GM12864 (cell line): ENCODE measurements around the gene TNIP1.
A peak's percentile ranks its signal among the peaks of the same experiment; 100 is the strongest.

Experiments used
- DNase-seq: peaks from one replicate; pipeline ENCODE4 v3.0.0-alpha.2; 2011; ENCODE audit warnings: low read depth
- H3K4me3 ChIP-seq: 2 replicates; pipeline ENCODE4 v1.5.1; 2011; ENCODE audit warnings: mild to moderate bottlenecking, low read depth, low read length, control low read depth
- TF ChIP-seq, protein P1 (sequence below): IDR thresholded peaks from 2 replicates; pipeline ENCODE4 v1.5.1; 2011; ENCODE audit warnings: low read depth, mild to moderate bottlenecking, moderate library complexity, low read length, control low read depth, inconsistent platforms; ENCODE audit errors: missing control alignments

The TNIP1 gene

GRCh38 chr5:151060742-151061141, 20.1 kb downstream of the TNIP1 start:
- TF ChIP-seq, protein P1, sequence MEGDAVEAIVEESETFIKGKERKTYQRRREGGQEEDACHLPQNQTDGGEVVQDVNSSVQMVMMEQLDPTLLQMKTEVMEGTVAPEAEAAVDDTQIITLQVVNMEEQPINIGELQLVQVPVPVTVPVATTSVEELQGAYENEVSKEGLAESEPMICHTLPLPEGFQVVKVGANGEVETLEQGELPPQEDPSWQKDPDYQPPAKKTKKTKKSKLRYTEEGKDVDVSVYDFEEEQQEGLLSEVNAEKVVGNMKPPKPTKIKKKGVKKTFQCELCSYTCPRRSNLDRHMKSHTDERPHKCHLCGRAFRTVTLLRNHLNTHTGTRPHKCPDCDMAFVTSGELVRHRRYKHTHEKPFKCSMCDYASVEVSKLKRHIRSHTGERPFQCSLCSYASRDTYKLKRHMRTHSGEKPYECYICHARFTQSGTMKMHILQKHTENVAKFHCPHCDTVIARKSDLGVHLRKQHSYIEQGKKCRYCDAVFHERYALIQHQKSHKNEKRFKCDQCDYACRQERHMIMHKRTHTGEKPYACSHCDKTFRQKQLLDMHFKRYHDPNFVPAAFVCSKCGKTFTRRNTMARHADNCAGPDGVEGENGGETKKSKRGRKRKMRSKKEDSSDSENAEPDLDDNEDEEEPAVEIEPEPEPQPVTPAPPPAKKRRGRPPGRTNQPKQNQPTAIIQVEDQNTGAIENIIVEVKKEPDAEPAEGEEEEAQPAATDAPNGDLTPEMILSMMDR = no peak
- DNase-seq = no peak
- no peak overlapping the region for H3K4me3 ChIP-seq

- TF ChIP-seq, protein P1 = peak; percentile 4
- no peak for DNase-seq
- no peak overlapping the region for H3K4me3 ChIP-seq
These were observed 21.8 kb downstream of the TNIP1 start for GRCh38 chr5:151058891-151059489.

- TF ChIP-seq, protein P1 = peak; percentile 37
- DNase-seq = no peak
- no peak overlapping the region for H3K4me3 ChIP-seq
These were observed 22.5 kb downstream of the TNIP1 start for GRCh38 chr5:151058301-151058700.

DNA sequence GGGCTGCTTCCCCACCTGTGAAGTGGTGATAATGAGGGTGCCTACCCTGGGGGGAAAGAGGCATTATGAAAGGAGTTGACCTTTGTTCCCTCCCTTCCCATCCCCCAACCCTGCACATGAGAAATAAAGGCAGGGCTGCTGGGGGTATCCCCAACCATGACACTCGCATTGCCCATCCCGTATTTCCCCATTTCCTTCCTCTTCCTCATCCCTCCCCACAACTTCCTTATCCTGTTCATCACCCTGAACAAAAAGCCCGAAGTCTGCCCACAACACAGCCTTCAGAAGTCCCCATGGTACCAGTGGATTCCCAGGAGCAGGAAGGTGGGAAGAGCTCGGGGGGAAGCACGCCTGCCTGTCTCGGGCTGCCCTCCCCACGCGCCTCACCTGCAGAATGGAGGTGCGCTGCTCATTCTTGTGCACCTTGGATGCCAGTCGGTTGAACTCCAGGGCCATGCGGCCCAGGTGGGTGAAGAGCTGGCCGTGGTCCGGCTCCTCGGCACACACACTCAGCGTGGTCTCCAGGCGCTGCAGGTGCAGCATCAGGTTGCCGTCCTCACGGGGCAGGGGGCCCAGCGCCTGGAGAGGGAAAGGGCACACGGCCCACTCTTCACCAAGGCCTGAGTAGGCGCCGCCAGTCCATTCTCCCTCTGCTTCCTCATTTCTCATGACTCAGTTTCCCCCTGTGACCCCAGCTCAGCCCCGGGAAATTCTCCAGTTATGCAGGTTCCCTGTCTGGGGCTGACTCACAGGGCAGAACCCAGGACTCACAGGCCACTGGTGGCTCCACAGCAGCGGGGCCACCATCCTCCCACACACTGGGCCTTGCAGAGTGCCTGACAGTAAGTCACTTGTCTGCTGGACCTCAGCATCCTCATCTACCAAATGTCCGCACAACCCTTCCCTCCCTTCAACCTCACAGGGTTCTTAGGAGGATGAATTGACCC, 24.2 kb downstream of the TNIP1 start:
- TF ChIP-seq, protein P1 = no peak
- no peak for DNase-seq
- no peak overlapping the region for H3K4me3 ChIP-seq

- H3K4me3 ChIP-seq = no peak overlapping the region
- no peak for DNase-seq
- TF ChIP-seq, protein P1 = no peak
These were observed 25.5 kb downstream of the TNIP1 start for GRCh38 chr5:151055336-151055735.

- DNase-seq = no peak
These were observed 26.1 kb downstream of the TNIP1 start for GRCh38 chr5:151054709-151055108.

More at GRCh38 chr5:151054709-151055108, 26.1 kb downstream of the TNIP1 start:
- no peak overlapping the region for H3K4me3 ChIP-seq
- TF ChIP-seq, protein P1 = no peak
